ENCODE data around the gene PEX26.
"Not testable (repeated sequence)": the region's sequence is repeated elsewhere in the genome, so short reads cannot be mapped to it uniquely, and the experiment has no call there.

The PEX26 gene

GRCh38 chr22:18103527-18104269 is 25.9 kb downstream of the PEX26 start:
- Histone ChIP-seq H3K9ac (ENCODE audit: low read depth, low read length, poor library complexity, severe bottlenecking) (no peak overlapping the region), H3F3A (ENCODE audit: low read depth) (no peaks in the 10 kb centered on the region), H3K36me3 (ENCODE audit: insufficient read depth, low read length) (no peaks in the 10 kb centered on the region), H3K79me2 (ENCODE audit: insufficient read depth, low read length) (no peaks in the 10 kb centered on the region), H3K4me2 (ENCODE audit: low read depth, low read length, poor library complexity, severe bottlenecking) (no peak overlapping the region), H4K20me1 (ENCODE audit: insufficient read depth, low read length, poor library complexity, severe bottlenecking) (no peaks in the 10 kb centered on the region), H3K4me1 (ENCODE audit: insufficient read depth, low read length, poor library complexity, severe bottlenecking) (peaks cover 6% of the 10 kb centered on the region), H2AFZ (ENCODE audit: low read length) (no peak overlapping the region), H3K4me3 (ENCODE audit: low read length, poor library complexity, severe bottlenecking) (no peak overlapping the region), H3K9me3 (ENCODE audit: insufficient read depth, low read depth, low read length) (no peaks in the 10 kb centered on the region), H3K27me3 (ENCODE audit: insufficient read depth, low read length, poor library complexity, severe bottlenecking) (no peaks in the 10 kb centered on the region), H3K9me2 (replicated peaks; ENCODE audit: low read depth, low read length) (no peaks in the 10 kb centered on the region)
- TF ChIP-seq EZH2phosphoT487 (IDR thresholded peaks at IDR 0.05; ENCODE audit: borderline replicate concordance) (no peak), CTCF (conservative IDR thresholded peaks at IDR 0.05; ENCODE audit: low read length) (no peak)

GRCh38 chr22:18104566-18104965 is 26.8 kb downstream of the PEX26 start:
- peaks cover 6% of the 10 kb centered on the region for H3K4me1 ChIP-seq (ENCODE audit: insufficient read depth, low read length, poor library complexity, severe bottlenecking)
- no peaks in the 10 kb centered on the region for H3K27me3 ChIP-seq (ENCODE audit: insufficient read depth, low read length, poor library complexity, severe bottlenecking)
- H3K9ac ChIP-seq (ENCODE audit: low read depth, low read length, poor library complexity, severe bottlenecking), result no peak overlapping the region
- no peaks in the 10 kb centered on the region for H3F3A ChIP-seq (ENCODE audit: low read depth)
- H3K4me3 ChIP-seq (ENCODE audit: low read length, poor library complexity, severe bottlenecking), result no peak overlapping the region
- H4K20me1 ChIP-seq (ENCODE audit: insufficient read depth, low read length, poor library complexity, severe bottlenecking), result no peaks in the 10 kb centered on the region
- H2AFZ ChIP-seq (ENCODE audit: low read length), result no peak overlapping the region
- no peak overlapping the region for H3K4me2 ChIP-seq (ENCODE audit: low read depth, low read length, poor library complexity, severe bottlenecking)
- no peaks in the 10 kb centered on the region for H3K9me3 ChIP-seq (ENCODE audit: insufficient read depth, low read depth, low read length)
- H3K36me3 ChIP-seq (ENCODE audit: insufficient read depth, low read length), result no peaks in the 10 kb centered on the region
- H3K79me2 ChIP-seq (ENCODE audit: insufficient read depth, low read length), result no peaks in the 10 kb centered on the region
- H3K9me2 ChIP-seq (replicated peaks; ENCODE audit: low read depth, low read length), result no peaks in the 10 kb centered on the region
- no peak for TF ChIP-seq CTCF (conservative IDR thresholded peaks at IDR 0.05; ENCODE audit: low read length)
- TF ChIP-seq EZH2phosphoT487 (IDR thresholded peaks at IDR 0.05; ENCODE audit: borderline replicate concordance), result no peak

GRCh38 chr22:18105981-18106380 is 28.2 kb downstream of the PEX26 start:
- not testable (repeated sequence) for H4K20me1 ChIP-seq (ENCODE audit: insufficient read depth, low read length, poor library complexity, severe bottlenecking); H3F3A ChIP-seq (ENCODE audit: low read depth); H3K79me2 ChIP-seq (ENCODE audit: insufficient read depth, low read length); H3K4me2 ChIP-seq (ENCODE audit: low read depth, low read length, poor library complexity, severe bottlenecking); H3K4me3 ChIP-seq (ENCODE audit: low read length, poor library complexity, severe bottlenecking); H3K9ac ChIP-seq (ENCODE audit: low read depth, low read length, poor library complexity, severe bottlenecking); H2AFZ ChIP-seq (ENCODE audit: low read length); H3K9me3 ChIP-seq (ENCODE audit: insufficient read depth, low read depth, low read length); H3K36me3 ChIP-seq (ENCODE audit: insufficient read depth, low read length); H3K27me3 ChIP-seq (ENCODE audit: insufficient read depth, low read length, poor library complexity, severe bottlenecking); H3K9me2 ChIP-seq (replicated peaks; ENCODE audit: low read depth, low read length)
- H3K4me1 ChIP-seq (ENCODE audit: insufficient read depth, low read length, poor library complexity, severe bottlenecking), result peaks cover 15% of the 10 kb centered on the region

- not testable (repeated sequence) for H3K4me2 ChIP-seq (ENCODE audit: low read depth, low read length, poor library complexity, severe bottlenecking); H4K20me1 ChIP-seq (ENCODE audit: insufficient read depth, low read length, poor library complexity, severe bottlenecking); H3F3A ChIP-seq (ENCODE audit: low read depth); H3K27me3 ChIP-seq (ENCODE audit: insufficient read depth, low read length, poor library complexity, severe bottlenecking); H3K9ac ChIP-seq (ENCODE audit: low read depth, low read length, poor library complexity, severe bottlenecking); H2AFZ ChIP-seq (ENCODE audit: low read length); H3K36me3 ChIP-seq (ENCODE audit: insufficient read depth, low read length); H3K4me3 ChIP-seq (ENCODE audit: low read length, poor library complexity, severe bottlenecking); H3K9me2 ChIP-seq (replicated peaks; ENCODE audit: low read depth, low read length); H3K9me3 ChIP-seq (ENCODE audit: insufficient read depth, low read depth, low read length)
- H3K79me2 ChIP-seq (ENCODE audit: insufficient read depth, low read length), result peaks cover 11% of the 10 kb centered on the region
- H3K4me1 ChIP-seq (ENCODE audit: insufficient read depth, low read length, poor library complexity, severe bottlenecking), result peaks cover 22% of the 10 kb centered on the region
Observed at GRCh38 chr22:18106550-18107341, 29.0 kb downstream of the PEX26 start.
